GM19099 (cell line): ENCODE results near the gene GFY.

ENCODE experiments used
- POLR2A ChIP-seq: IDR thresholded peaks from 3 replicates; pipeline ENCODE4 v1.6.1; 2011; ENCODE audit warnings: low read depth; ENCODE audit not compliant: insufficient read length; ENCODE audit errors: extremely low read depth

The GFY gene

DNA sequence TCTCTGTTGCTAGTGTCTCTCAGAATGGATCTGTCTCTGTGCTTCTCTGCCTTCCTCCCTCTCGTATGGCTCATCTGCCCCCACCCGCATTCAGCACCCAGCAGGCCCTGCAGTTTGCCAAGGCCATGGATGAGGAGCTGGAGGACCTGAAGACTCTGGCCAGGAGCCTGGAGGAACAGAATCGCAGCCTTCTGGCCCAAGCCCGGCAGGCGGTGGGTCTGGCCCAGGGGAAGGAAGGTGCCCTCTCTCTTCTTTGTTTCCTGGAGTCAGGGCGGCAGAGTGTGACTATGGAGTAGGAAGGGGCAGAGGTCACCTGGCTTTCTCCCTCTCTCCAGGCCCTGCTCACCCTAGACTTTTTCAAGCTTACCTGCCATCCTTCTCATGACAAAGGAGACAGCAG lies 26.3 kb upstream of the GFY start:
- TF ChIP-seq POLR2A = no peak

DNA sequence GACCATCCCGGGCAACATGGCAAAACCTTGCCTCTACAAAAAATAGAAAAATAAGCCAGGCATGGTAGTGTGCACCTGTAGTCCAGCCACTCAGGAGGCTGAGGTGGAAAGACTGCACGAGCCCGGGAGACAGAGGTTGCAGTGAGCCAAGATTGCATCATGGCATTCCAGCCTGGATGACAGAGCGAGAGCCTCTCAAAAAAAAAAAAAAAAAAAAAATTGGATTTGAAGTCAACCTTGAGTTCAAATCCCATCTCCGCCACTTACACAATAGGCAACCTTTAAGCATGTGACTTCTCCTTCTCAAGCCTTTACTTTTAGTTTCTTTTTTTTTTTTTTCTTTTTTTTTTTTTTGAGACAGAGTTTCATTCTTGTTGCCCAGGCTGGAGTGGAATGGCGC lies 25.2 kb upstream of the GFY start:
- no peak for TF ChIP-seq POLR2A

DNA sequence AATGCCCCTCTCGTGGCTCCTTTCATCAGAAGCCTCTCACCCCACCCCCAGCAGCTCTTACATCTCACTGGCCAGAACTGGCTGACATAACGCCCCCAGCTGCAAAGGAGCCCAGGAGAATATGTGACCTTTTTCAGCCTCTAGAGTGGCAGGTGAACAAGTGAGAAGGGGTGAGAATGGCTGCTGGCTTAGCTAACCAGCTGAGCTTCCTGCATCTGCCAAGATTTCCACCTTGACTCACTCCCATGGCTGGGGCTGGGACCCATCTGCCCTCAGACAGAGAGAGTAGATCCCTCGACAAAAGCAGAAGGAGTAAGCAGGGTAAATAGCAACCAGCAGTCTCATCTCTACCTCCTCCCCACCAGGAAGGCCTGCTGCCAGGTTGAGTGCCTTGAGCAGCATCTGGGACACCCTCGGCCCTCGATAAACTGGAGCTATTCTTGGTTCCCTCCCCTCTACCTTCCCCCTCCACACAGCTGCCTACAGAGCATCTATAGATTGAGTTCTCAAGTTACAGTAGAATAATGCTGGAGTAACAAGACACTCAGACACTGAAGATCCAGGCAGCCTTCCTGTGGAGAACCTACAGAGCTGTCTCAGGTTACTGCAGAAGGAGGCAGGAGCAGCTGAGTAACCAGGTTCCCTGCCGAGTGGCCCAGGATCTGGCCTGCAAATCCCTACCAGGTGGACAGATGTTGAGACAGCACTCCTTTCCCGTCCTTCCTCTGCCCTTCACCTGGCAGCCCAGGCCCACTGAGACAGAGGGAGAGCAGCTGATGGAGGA lies 21.6 kb upstream of the GFY start:
- TF ChIP-seq POLR2A = no peak

DNA sequence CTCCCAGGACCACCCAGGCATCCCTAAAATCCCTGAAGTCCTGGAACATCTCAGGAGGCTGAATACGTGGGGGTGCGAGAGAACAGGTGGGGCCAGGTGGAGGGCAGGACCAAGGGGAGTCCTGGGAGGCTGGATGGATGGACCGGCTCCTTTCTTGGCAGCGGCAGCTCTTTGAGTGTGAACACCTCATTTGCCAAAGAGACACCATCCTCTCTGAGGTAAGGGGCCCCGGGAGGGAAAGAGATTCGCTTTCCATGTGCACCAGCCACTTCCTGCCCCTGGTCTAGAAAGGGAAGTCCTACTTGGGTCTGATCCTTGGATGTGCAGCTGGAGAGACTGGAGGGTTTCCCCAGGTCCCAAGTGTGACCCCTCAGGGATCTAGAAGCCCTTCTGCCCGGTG lies 18.1 kb upstream of the GFY start:
- TF ChIP-seq POLR2A = no peak

DNA sequence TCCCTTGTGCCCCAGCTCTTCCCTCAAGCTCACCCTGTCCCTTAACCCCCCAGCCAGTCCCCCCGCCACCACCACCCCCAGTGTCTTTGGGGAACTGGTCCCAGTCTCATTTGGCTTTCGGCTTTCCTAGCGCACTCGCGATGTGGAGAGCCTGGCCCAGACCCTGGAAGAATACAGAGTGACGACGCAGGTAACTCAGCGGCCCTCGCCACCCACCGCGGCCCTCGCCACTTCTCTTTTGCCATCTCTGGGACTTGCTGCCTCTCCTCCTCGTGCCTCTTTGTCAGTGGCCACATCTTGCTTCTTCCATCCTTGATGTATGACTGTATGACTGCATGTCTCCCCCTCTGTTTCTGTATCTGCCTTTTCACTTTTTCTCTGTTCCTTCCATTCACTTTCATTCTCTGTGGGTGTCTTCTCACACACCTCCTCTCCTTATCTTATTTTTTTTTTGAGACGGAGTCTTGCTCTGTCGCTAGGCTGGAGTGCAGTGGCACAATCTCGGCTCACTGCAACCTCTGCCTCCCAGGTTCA lies 17.6 kb upstream of the GFY start:
- TF ChIP-seq POLR2A = no peak

DNA sequence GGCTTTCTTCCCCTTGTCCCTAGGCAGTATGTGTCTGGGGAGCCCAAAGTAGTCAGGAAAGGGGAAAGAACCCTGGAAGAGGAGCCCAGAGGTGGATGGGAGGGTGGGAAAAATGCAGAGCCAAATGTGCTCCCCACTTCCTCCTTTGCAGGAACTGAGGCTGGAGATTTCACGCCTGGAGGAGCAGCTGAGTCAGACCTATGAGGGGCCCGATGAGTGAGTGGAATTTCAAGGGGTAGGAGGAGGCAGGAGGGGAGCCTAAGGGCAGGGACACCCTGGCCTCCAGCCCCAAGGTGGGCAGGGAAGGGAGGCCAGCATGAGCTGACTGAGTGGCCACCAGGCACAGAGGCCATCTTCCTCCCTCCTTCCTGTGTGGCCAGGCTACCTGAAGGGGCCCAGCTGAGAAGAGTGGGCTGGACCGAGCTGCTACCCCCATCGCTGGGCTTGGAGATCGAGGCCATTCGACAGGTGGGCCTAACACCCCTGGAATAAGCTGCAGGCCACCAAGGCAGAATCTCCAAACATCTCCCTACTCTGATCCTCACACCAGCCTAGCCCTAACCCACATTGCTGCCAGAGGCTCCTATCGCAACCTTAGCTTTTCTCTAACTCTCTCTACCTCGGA lies 16.3 kb upstream of the GFY start:
- TF ChIP-seq POLR2A = no peak

DNA sequence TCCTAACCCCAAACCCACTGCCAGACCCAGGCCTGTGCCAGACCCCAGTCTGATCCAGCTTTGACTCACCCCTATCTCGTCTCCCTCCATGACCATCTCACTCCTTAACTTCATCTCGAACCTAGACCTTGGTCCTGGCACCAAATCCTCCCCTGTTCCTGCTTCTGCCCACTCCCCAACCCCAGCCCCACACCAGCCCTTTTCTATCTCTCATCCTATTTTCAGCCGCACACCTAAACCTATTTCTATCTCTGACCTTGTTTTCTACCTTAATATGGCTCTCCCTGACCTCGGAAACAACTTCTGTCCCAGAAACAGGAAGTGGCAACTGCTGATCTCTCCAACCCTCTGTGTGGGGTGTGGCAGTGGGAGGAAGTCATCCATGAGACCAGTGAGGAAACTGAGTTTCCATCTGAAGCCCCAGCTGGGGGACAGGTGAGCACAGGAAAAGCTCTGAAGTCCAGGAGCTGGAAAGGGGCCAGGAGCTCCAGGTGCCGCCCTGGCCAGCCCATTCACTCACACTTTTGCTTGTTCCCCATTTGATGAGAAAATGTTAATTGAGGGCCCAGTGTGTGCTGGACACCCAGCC lies 15.7 kb upstream of the GFY start:
- no peak for TF ChIP-seq POLR2A

DNA sequence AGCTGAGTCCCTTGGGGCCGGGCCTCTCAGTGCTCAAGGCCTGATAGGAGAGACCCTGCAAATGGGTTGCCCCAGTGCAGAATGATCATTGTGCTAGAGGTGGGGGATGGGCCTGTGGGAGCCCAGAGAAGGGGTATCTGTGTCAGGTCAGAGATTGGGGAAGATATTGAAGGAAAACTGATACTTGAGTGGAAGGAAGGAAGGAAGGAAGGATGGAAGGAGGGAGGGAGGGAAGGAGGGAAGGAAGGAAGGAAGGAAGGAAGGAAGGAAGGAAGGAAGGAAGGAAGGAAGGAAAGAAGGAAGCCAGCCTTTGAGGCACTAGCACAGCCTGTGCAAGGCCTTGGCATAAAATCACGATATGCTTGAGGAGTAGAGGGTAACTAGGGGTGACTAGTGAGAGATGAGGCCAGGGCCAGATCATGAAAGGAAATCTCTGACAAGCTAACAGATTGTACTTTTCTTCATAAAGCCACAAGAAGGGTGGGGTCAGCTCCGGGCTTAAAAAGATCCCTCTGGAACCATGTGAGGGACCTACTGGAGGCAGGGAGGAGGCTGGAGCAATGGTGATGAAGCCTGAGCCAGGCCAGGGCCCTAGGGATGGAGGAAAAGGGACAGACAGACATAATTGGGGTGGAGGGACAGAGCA lies 13.4 kb upstream of the GFY start:
- TF ChIP-seq POLR2A = no peak

DNA sequence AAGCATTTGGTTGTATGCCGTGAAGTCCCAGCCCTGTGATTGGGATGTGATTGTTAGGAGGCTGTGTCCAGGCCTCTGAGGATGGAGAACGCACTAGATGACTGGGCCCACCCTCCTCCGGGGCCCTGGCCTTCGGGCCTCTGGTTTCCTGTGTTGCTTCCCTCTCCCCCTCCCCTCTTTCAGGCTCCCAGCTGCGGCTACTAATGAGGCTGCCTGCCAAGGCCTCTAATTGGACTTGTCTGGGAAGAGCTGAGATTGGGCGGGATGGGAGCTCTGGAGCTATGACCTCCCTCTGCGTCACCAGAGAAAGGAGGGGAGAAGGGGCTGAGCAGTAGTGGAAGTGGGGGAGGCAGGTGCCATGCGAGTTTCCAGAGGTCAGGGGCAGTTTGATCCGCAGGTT lies 11.8 kb upstream of the GFY start:
- TF ChIP-seq POLR2A = no peak

DNA sequence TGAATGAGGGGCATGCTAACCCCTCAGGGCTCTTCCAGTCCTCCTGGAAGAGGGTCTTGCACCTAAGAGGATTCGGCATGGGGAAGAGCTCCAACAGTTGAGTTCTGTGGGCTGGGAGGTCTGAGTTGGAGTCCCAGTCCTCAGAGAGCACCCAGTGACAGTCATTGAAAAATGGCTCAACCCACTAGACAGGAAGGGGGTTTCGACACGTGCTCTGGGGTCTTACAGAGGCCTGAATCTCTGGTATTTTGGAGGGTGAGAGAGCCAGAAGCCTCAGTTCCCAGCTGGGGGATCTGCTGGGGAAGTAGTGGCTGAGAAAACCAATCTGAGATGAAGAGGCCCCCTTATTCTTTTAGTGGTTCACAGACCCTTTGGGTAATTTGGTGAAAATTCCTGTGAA lies 10.9 kb upstream of the GFY start:
- TF ChIP-seq POLR2A = no peak

DNA sequence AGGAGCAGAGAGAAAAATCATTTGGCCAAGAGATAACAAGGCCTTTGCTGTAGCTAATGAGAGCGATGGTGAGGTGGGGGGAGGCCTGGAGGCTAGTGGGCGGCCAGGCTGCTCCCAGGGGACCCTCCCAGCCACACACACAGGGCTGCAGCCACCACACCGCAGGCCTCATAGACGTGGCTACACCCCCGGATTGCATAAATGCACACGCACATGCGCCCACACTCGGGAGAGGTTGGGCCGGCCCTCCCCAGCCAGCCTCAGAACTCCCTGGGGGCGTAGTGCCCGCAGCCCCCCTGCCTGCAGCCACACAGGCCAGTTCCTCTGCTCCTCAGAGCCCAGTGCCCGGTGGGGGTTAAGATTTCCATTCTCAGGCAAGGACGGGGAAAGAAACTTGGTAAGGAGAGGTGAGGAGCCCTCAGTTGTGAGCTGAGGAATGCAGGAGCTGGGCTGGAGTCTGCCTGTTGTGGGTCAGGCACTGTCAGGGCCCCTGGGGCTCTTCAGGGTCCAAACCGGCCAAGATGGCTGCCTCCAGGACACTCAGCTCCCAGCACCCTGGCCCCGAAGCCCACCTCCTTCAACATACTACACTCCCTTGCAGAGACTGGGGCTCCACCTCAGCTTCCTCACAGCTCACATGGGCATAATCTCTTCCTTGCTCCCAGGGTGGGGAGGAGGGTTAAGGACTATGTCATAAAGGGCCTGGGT lies 9.9 kb upstream of the GFY start:
- no peak for TF ChIP-seq POLR2A

DNA sequence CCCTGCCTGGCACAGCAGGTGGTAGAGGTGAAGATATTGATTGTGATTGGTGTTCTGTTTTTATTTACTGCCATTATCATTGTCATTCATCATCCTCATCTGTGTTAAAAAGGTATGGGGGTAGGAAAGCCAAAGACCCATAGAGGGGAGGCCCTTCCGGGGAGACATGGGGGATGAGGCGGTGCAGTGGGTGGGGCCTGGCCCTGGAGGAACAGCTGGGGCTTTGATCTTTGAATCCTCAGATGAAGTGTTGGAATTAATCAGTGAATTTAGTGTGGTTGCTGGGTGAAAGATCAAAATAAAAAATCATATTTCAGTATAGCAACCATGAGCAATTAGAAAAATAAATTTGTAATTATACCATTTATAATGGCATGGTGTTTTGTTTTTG lies 9.4 kb upstream of the GFY start:
- no peak for TF ChIP-seq POLR2A

DNA sequence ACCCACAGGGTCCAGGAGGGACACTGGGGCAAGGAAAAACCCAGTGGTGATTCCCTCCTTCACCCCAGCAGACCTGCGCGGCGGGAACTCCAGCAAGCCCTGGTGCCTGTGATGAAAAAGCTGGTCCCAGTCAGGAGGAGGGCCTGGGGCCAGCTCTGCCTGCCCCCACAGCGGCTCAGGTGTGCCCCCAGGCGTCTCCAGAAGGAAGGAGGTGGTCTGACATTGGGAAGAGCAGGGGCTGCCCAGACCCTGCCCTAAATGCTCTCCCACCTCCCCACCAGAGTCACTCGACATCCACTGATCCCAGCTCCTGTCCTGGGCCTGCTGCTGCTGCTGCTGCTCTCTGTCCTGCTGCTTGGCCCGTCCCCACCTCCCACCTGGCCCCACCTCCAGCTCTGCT lies 8.1 kb upstream of the GFY start:
- TF ChIP-seq POLR2A = no peak

DNA sequence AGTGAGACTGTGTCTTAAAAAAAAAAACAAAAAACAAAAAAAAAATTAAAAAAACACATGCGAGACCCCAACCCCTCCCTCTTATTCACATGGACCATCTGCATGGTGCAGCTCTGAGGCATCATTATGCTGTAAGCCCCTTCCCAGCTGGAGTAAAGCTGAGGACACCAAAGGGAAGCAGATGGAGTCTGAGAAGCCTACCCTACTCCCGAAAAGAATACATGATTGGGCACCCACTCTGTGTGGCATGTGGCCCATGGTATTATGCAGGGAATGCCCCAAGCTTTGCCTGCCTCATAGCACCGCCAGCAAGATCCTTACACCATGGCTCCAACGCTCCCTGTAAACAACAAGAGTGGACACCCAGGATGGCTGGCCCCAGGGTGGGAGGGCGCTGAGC lies 6.7 kb upstream of the GFY start:
- TF ChIP-seq POLR2A = no peak

DNA sequence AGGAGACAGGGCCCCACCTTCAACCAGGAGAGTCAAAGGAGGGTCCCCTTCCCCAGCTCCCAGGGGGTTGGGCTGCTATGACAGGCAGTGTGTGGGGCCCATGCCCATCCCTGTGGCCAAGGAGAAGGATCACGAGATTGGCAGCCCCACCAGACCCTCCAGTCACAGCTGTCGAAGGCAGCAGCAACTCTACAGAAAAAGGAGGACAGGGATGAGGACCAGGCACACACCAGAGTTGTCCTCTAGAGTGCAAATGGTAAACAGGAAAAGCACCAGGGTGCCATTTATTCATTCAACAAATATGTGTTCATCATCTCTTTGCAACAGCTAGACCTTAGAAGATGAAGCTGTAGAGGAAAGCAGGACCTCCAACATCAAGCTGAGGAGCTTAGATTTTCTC lies 6.0 kb upstream of the GFY start:
- TF ChIP-seq POLR2A = no peak

DNA sequence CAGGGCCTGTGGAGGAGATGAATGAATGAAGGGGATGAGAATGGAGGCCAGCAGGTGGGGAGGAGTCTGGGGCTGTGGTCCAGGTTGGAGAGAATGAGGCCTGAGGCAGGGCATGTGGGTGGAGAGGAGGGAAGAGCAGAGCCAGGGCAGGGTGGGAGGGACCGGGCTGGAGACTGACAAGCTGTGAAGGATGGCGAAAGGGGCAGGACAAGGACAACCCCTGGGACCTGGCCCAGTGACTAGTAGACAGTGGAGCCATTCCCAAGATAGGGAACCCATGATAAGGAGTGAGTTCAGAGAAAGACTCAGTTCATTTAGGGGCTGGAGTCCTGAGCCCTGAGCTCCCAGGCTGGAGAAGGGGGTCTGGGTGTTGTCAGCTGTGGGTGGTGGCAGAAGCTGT lies 5.0 kb upstream of the GFY start:
- no peak for TF ChIP-seq POLR2A
